Measurements from ENCODE around the gene PRODH2.

DNA sequence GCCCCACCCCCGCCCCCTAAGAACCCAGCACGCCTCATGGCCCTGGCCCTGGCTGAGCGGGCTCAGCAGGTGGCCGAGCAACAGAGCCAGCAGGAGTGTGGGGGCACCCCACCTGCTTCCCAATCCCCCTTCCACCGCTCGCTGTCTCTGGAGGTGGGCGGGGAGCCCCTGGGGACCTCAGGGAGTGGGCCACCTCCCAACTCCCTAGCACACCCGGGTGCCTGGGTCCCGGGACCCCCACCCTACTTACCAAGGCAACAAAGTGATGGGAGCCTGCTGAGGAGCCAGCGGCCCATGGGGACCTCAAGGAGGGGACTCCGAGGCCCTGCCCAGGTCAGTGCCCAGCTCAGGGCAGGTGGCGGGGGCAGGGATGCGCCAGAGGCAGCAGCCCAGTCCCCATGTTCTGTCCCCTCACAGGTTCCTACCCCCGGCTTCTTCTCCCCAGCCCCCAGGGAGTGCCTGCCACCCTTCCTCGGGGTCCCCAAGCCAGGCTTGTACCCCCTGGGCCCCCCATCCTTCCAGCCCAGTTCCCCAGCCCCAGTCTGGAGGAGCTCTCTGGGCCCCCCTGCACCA lies 25.3 kb downstream of the PRODH2 start:
- TF ChIP-seq, protein P1, sequence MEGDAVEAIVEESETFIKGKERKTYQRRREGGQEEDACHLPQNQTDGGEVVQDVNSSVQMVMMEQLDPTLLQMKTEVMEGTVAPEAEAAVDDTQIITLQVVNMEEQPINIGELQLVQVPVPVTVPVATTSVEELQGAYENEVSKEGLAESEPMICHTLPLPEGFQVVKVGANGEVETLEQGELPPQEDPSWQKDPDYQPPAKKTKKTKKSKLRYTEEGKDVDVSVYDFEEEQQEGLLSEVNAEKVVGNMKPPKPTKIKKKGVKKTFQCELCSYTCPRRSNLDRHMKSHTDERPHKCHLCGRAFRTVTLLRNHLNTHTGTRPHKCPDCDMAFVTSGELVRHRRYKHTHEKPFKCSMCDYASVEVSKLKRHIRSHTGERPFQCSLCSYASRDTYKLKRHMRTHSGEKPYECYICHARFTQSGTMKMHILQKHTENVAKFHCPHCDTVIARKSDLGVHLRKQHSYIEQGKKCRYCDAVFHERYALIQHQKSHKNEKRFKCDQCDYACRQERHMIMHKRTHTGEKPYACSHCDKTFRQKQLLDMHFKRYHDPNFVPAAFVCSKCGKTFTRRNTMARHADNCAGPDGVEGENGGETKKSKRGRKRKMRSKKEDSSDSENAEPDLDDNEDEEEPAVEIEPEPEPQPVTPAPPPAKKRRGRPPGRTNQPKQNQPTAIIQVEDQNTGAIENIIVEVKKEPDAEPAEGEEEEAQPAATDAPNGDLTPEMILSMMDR (IDR thresholded peaks at IDR 0.05), result no peak
- TF ChIP-seq, protein P2, sequence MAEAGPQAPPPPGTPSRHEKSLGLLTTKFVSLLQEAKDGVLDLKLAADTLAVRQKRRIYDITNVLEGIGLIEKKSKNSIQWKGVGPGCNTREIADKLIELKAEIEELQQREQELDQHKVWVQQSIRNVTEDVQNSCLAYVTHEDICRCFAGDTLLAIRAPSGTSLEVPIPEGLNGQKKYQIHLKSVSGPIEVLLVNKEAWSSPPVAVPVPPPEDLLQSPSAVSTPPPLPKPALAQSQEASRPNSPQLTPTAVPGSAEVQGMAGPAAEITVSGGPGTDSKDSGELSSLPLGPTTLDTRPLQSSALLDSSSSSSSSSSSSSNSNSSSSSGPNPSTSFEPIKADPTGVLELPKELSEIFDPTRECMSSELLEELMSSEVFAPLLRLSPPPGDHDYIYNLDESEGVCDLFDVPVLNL (CRISPR knock-in tag; IDR thresholded peaks at IDR 0.05; ENCODE audit: borderline replicate concordance, low read depth), result no peak
- TF ChIP-seq ETV6 (CRISPR knock-in tag; IDR thresholded peaks at IDR 0.05), result no peak
- TF ChIP-seq, protein P3, sequence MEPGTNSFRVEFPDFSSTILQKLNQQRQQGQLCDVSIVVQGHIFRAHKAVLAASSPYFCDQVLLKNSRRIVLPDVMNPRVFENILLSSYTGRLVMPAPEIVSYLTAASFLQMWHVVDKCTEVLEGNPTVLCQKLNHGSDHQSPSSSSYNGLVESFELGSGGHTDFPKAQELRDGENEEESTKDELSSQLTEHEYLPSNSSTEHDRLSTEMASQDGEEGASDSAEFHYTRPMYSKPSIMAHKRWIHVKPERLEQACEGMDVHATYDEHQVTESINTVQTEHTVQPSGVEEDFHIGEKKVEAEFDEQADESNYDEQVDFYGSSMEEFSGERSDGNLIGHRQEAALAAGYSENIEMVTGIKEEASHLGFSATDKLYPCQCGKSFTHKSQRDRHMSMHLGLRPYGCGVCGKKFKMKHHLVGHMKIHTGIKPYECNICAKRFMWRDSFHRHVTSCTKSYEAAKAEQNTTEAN (CRISPR knock-in tag; IDR thresholded peaks at IDR 0.05), result no peak
- TF ChIP-seq, protein P4, sequence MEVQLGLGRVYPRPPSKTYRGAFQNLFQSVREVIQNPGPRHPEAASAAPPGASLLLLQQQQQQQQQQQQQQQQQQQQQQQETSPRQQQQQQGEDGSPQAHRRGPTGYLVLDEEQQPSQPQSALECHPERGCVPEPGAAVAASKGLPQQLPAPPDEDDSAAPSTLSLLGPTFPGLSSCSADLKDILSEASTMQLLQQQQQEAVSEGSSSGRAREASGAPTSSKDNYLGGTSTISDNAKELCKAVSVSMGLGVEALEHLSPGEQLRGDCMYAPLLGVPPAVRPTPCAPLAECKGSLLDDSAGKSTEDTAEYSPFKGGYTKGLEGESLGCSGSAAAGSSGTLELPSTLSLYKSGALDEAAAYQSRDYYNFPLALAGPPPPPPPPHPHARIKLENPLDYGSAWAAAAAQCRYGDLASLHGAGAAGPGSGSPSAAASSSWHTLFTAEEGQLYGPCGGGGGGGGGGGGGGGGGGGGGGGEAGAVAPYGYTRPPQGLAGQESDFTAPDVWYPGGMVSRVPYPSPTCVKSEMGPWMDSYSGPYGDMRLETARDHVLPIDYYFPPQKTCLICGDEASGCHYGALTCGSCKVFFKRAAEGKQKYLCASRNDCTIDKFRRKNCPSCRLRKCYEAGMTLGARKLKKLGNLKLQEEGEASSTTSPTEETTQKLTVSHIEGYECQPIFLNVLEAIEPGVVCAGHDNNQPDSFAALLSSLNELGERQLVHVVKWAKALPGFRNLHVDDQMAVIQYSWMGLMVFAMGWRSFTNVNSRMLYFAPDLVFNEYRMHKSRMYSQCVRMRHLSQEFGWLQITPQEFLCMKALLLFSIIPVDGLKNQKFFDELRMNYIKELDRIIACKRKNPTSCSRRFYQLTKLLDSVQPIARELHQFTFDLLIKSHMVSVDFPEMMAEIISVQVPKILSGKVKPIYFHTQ (CRISPR knock-in tag; IDR thresholded peaks at IDR 0.05), result no peak
- no peak for TF ChIP-seq TEAD4 (CRISPR knock-in tag; IDR thresholded peaks at IDR 0.05)
- TF ChIP-seq, protein P5, sequence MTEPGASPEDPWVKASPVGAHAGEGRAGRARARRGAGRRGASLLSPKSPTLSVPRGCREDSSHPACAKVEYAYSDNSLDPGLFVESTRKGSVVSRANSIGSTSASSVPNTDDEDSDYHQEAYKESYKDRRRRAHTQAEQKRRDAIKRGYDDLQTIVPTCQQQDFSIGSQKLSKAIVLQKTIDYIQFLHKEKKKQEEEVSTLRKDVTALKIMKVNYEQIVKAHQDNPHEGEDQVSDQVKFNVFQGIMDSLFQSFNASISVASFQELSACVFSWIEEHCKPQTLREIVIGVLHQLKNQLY (CRISPR knock-in tag; IDR thresholded peaks at IDR 0.05), result no peak
- no peak for TF ChIP-seq JAZF1 (CRISPR knock-in tag; IDR thresholded peaks at IDR 0.05)
- TF ChIP-seq SP1 (CRISPR knock-in tag; conservative IDR thresholded peaks at IDR 0.05), result no peak
- no peak for TF ChIP-seq ELF4 (CRISPR knock-in tag; IDR thresholded peaks at IDR 0.05; ENCODE audit: low read depth)
- no peak for TF ChIP-seq ZNF671 (CRISPR knock-in tag; IDR thresholded peaks at IDR 0.05)
- TF ChIP-seq, protein P6, sequence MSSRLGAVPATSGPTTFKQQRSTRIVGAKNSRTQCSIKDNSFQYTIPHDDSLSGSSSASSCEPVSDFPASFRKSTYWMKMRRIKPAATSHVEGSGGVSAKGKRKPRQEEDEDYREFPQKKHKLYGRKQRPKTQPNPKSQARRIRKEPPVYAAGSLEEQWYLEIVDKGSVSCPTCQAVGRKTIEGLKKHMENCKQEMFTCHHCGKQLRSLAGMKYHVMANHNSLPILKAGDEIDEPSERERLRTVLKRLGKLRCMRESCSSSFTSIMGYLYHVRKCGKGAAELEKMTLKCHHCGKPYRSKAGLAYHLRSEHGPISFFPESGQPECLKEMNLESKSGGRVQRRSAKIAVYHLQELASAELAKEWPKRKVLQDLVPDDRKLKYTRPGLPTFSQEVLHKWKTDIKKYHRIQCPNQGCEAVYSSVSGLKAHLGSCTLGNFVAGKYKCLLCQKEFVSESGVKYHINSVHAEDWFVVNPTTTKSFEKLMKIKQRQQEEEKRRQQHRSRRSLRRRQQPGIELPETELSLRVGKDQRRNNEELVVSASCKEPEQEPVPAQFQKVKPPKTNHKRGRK (CRISPR knock-in tag; IDR thresholded peaks at IDR 0.05; ENCODE audit: borderline replicate concordance), result no peak

Data from WTC11 (cell line).